ENCODE results near the gene BBX.

DNA sequence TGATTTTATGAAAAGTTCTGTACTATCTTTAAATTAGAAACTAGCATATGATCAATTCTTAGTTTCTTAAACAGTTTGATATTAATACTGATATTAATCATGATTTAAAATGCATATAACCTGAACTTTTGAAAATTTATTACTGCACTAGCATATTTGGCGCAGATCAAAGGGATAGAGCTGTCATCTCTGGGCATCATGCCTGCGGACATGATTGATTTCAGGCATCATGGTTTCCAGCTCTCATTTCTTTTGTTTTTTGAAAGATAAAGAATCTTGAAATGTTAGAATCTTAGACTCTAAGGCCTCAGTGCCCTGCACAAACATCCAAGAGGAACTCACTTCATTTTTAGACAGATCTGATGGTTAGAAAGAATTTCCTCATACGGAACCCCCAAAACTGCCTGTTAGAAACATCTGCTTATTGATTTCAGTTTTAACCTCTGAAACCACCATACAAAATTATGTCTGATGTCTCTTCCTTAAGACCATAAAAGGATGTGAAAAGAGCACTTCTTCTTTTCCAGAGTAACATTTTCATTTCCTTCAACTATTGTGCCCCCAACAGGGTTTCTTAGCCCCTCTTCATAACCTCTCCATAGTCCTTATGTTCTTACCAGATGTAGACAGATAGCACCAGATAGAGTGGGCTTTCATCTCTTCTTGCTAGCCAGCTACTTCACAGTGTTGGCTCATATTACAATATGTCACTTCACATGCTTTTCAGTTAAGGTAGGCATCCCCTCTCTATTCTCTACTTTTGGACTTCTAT is 110.8 kb downstream of the BBX start:
- TF ChIP-seq EP300 (IDR thresholded peaks at IDR 0.05) (no peak), POLR2AphosphoS5 (IDR thresholded peaks at IDR 0.05) (no peak), POLR2A (IDR thresholded peaks at IDR 0.05) (no peak)
- TF ChIP-seq, protein P1, sequence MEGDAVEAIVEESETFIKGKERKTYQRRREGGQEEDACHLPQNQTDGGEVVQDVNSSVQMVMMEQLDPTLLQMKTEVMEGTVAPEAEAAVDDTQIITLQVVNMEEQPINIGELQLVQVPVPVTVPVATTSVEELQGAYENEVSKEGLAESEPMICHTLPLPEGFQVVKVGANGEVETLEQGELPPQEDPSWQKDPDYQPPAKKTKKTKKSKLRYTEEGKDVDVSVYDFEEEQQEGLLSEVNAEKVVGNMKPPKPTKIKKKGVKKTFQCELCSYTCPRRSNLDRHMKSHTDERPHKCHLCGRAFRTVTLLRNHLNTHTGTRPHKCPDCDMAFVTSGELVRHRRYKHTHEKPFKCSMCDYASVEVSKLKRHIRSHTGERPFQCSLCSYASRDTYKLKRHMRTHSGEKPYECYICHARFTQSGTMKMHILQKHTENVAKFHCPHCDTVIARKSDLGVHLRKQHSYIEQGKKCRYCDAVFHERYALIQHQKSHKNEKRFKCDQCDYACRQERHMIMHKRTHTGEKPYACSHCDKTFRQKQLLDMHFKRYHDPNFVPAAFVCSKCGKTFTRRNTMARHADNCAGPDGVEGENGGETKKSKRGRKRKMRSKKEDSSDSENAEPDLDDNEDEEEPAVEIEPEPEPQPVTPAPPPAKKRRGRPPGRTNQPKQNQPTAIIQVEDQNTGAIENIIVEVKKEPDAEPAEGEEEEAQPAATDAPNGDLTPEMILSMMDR (IDR thresholded peaks at IDR 0.05): no peak
